Measurements from ENCODE around the gene CDC42BPB.

The CDC42BPB gene

GRCh38 chr14:103041464-103041863 is 15.9 kb downstream of the CDC42BPB start:
- Histone ChIP-seq H4K20me1 (ENCODE audit: control insufficient read depth, insufficient read depth, low read depth, low read length) (peaks cover 5% of the 10 kb centered on the region; the same call in 1 of the 2 replicates), H3K9me3 (ENCODE audit: control insufficient read depth, insufficient read depth, low read length) (no peaks in the 10 kb centered on the region), H3K79me2 (ENCODE audit: control insufficient read depth, low read length) (no peaks in the 10 kb centered on the region)

GRCh38 chr14:103033681-103034096 is 23.7 kb downstream of the CDC42BPB start:
- Histone ChIP-seq H3K4me2 (ENCODE audit: low read length) (no peak overlapping the region), H3K9me3 (ENCODE audit: control insufficient read depth, insufficient read depth, low read length) (no peaks in the 10 kb centered on the region), H3K9me2 (replicated peaks; ENCODE audit: control insufficient read depth, low read length) (no peaks in the 10 kb centered on the region), H3K27ac (ENCODE audit: low read depth, low read length) (no peak overlapping the region), H3K4me1 (ENCODE audit: control insufficient read depth, low read length) (no peaks in the 10 kb centered on the region), H3K4me3 (ENCODE audit: low read length) (no peak overlapping the region), H3K36me3 (ENCODE audit: control insufficient read depth, low read length) (no peaks in the 10 kb centered on the region), H3K27me3 (ENCODE audit: control insufficient read depth, low read length) (no peaks in the 10 kb centered on the region), H4K20me1 (ENCODE audit: control insufficient read depth, insufficient read depth, low read depth, low read length) (no peaks in the 10 kb centered on the region), H3F3A (ENCODE audit: control insufficient read depth, insufficient read depth) (no peaks in the 10 kb centered on the region), H3K79me2 (ENCODE audit: control insufficient read depth, low read length) (no peaks in the 10 kb centered on the region)
- no peak for TF ChIP-seq CTCF (IDR thresholded peaks at IDR 0.05; ENCODE audit: low read depth, low read length, poor library complexity, severe bottlenecking)

More at GRCh38 chr14:103041464-103041863, 15.9 kb downstream of the CDC42BPB start:
- H3K4me2 ChIP-seq (ENCODE audit: low read length) = no peak overlapping the region
- H3K27me3 ChIP-seq (ENCODE audit: control insufficient read depth, low read length) = peaks cover 33% of the 10 kb centered on the region
- no peak overlapping the region for H3K4me3 ChIP-seq (ENCODE audit: low read length)
- H3F3A ChIP-seq (ENCODE audit: control insufficient read depth, insufficient read depth) = peaks cover 6% of the 10 kb centered on the region
- H3K27ac ChIP-seq (ENCODE audit: low read depth, low read length) = no peak overlapping the region
- TF ChIP-seq EZH2phosphoT487 (IDR thresholded peaks at IDR 0.05; ENCODE audit: borderline replicate concordance, low read length) = no peak
- TF ChIP-seq CTCF (IDR thresholded peaks at IDR 0.05; ENCODE audit: low read depth, low read length, poor library complexity, severe bottlenecking) = no peak
- no peaks in the 10 kb centered on the region for H3K9me2 ChIP-seq (replicated peaks; ENCODE audit: control insufficient read depth, low read length)
- H3K36me3 ChIP-seq (ENCODE audit: control insufficient read depth, low read length) = no peaks in the 10 kb centered on the region
- H3K4me1 ChIP-seq (ENCODE audit: control insufficient read depth, low read length) = peaks cover 26% of the 10 kb centered on the region

- Histone ChIP-seq H3K27ac (ENCODE audit: low read depth, low read length) (no peak overlapping the region), H3K79me2 (ENCODE audit: control insufficient read depth, low read length) (no peaks in the 10 kb centered on the region), H3F3A (ENCODE audit: control insufficient read depth, insufficient read depth) (no peaks in the 10 kb centered on the region), H3K4me2 (ENCODE audit: low read length) (no peak overlapping the region), H3K4me1 (ENCODE audit: control insufficient read depth, low read length) (0 out of 2 replicates have a peak, but pooled peaks cover 5% of the 10 kb centered on the region), H3K36me3 (ENCODE audit: control insufficient read depth, low read length) (no peaks in the 10 kb centered on the region), H3K4me3 (ENCODE audit: low read length) (no peak overlapping the region), H4K20me1 (ENCODE audit: control insufficient read depth, insufficient read depth, low read depth, low read length) (no peaks in the 10 kb centered on the region), H3K9me2 (replicated peaks; ENCODE audit: control insufficient read depth, low read length) (no peaks in the 10 kb centered on the region), H3K27me3 (ENCODE audit: control insufficient read depth, low read length) (no peaks in the 10 kb centered on the region), H3K9me3 (ENCODE audit: control insufficient read depth, insufficient read depth, low read length) (no peaks in the 10 kb centered on the region)
- TF ChIP-seq EZH2phosphoT487 (IDR thresholded peaks at IDR 0.05; ENCODE audit: borderline replicate concordance, low read length) (no peak), CTCF (IDR thresholded peaks at IDR 0.05; ENCODE audit: low read depth, low read length, poor library complexity, severe bottlenecking) (no peak)
Observed at GRCh38 chr14:103031956-103032355, 25.4 kb downstream of the CDC42BPB start.

GRCh38 chr14:103031566-103031911 is 25.8 kb downstream of the CDC42BPB start:
- H3K4me2 ChIP-seq (ENCODE audit: low read length) = no peak overlapping the region
- no peaks in the 10 kb centered on the region for H3K27me3 ChIP-seq (ENCODE audit: control insufficient read depth, low read length)
- no peaks in the 10 kb centered on the region for H3F3A ChIP-seq (ENCODE audit: control insufficient read depth, insufficient read depth)
- 0 out of 2 replicates have a peak, but pooled peaks cover 5% of the 10 kb centered on the region for H3K4me1 ChIP-seq (ENCODE audit: control insufficient read depth, low read length)
- H3K27ac ChIP-seq (ENCODE audit: low read depth, low read length) = no peak overlapping the region
- H3K9me3 ChIP-seq (ENCODE audit: control insufficient read depth, insufficient read depth, low read length) = no peaks in the 10 kb centered on the region
- TF ChIP-seq EZH2phosphoT487 (IDR thresholded peaks at IDR 0.05; ENCODE audit: borderline replicate concordance, low read length) (no peak), CTCF (IDR thresholded peaks at IDR 0.05; ENCODE audit: low read depth, low read length, poor library complexity, severe bottlenecking) (no peak)
- H3K4me3 ChIP-seq (ENCODE audit: low read length) = no peak overlapping the region
- H3K9me2 ChIP-seq (replicated peaks; ENCODE audit: control insufficient read depth, low read length) = no peaks in the 10 kb centered on the region
- no peaks in the 10 kb centered on the region for H3K36me3 ChIP-seq (ENCODE audit: control insufficient read depth, low read length)
- H4K20me1 ChIP-seq (ENCODE audit: control insufficient read depth, insufficient read depth, low read depth, low read length) = no peaks in the 10 kb centered on the region
- no peaks in the 10 kb centered on the region for H3K79me2 ChIP-seq (ENCODE audit: control insufficient read depth, low read length)

Data from DOHH2 (cell line).